HepG2 (cell line): ENCODE results near the gene TRIM4. TPM values are rescaled to one million over a fixed set of nuclear protein-coding genes. Genes with fewer than 3 reads are reported as not detected.

Experiments
- AHR ChIP-seq: IDR thresholded peaks from 2 replicates; pipeline ENCODE4 v1.6.1; 2018; ENCODE audit warnings: missing genetic modification reagents, missing compliant biosample characterization
- FOXA3 ChIP-seq: IDR thresholded peaks from 2 replicates; pipeline ENCODE4 v1.6.1; 2016; ENCODE audit warnings: missing genetic modification reagents, missing compliant biosample characterization
- GPN1 ChIP-seq: sonication (generic); formaldehyde crosslinking; IDR thresholded peaks from 2 replicates; pipeline ENCODE4 v1.5.1; 2020; ENCODE audit warnings: missing genetic modification reagents, borderline replicate concordance
- HNRNPL ChIP-seq: fragments of 200-400 bp; formaldehyde crosslinking; IDR thresholded peaks from 2 replicates; pipeline ENCODE4 v1.6.1; 2017; ENCODE audit warnings: mild to moderate bottlenecking, low read depth, low read length
- HNRNPLL ChIP-seq: fragments of 200-400 bp; formaldehyde crosslinking; IDR thresholded peaks from 2 replicates; pipeline ENCODE4 v1.6.1; 2017; ENCODE audit warnings: mild to moderate bottlenecking, low read depth, low read length; ENCODE audit not compliant: poor library complexity, severe bottlenecking
- MXD1 ChIP-seq: sonication (generic); formaldehyde crosslinking; IDR thresholded peaks from 2 replicates; pipeline ENCODE4 v1.4.0; 2020; ENCODE audit warnings: mild to moderate bottlenecking, missing genetic modification reagents
- MYC ChIP-seq: sonication (generic); formaldehyde crosslinking; IDR thresholded peaks from 2 replicates; pipeline ENCODE4 v1.9.0; 2021; ENCODE audit warnings: missing genetic modification reagents, borderline replicate concordance
- NFKB2 ChIP-seq: sonication (generic); formaldehyde crosslinking; IDR thresholded peaks from 2 replicates; pipeline ENCODE4 v1.4.0; 2020; ENCODE audit warnings: missing genetic modification reagents, borderline replicate concordance
- POLR2AphosphoS5 ChIP-seq: IDR thresholded peaks from 2 replicates; pipeline ENCODE4 v1.6.1; 2012; ENCODE audit warnings: low read depth, low read length
- RAD21 ChIP-seq: fragments of 450-650 bp; formaldehyde crosslinking; IDR thresholded peaks from 2 replicates; pipeline ENCODE4 v1.5.0; 2020; ENCODE audit warnings: mild to moderate bottlenecking
- RBFOX2 ChIP-seq: fragments of 200-400 bp; formaldehyde crosslinking; IDR thresholded peaks from 2 replicates; pipeline ENCODE4 v1.6.1; 2017; ENCODE audit warnings: low read depth, mild to moderate bottlenecking, low read length
- SALL2 ChIP-seq: sonication (generic); formaldehyde crosslinking; IDR thresholded peaks from 2 replicates; pipeline ENCODE4 v1.8.1; 2023; ENCODE audit warnings: mild to moderate bottlenecking, missing genetic modification reagents, inconsistent platforms
- SMC3 ChIP-seq: IDR thresholded peaks from 2 replicates; pipeline ENCODE4 v1.6.1; 2011; ENCODE audit warnings: low read length, improper control_type of control experiment
- TCF12 ChIP-seq, 2 experiments: fragments of 450-650 bp in 1 of 2; sonication (generic) in 1 of 2; formaldehyde crosslinking in 1 of 2; IDR thresholded peaks; 2 replicates each; pipeline versions ENCODE4 v1.6.1 to v1.8.0; 2017 to 2022; ENCODE audit warnings: antibody characterized with exemption in 1 of 2, mild to moderate bottlenecking in 1 of 2, missing genetic modification reagents in 1 of 2, moderate library complexity in 1 of 2
- THAP9 ChIP-seq: sonication (generic); formaldehyde crosslinking; IDR thresholded peaks from 2 replicates; pipeline ENCODE4; 2020; ENCODE audit warnings: missing genetic modification reagents, mild to moderate bottlenecking, borderline replicate concordance
- ZFP91 ChIP-seq: sonication (generic); formaldehyde crosslinking; IDR thresholded peaks from 2 replicates; pipeline ENCODE4 v1.9.0; 2022; ENCODE audit warnings: missing genetic modification reagents, mild to moderate bottlenecking, borderline replicate concordance
- ZNF292 ChIP-seq: sonication (generic); formaldehyde crosslinking; IDR thresholded peaks from 2 replicates; pipeline ENCODE4 v1.8.1; 2022; ENCODE audit warnings: mild to moderate bottlenecking, low read depth, missing genetic modification reagents, borderline replicate concordance
- ZNF331 ChIP-seq: sonication (generic); formaldehyde crosslinking; IDR thresholded peaks from 2 replicates; pipeline ENCODE4 v1.4.0; 2020; ENCODE audit warnings: missing genetic modification reagents
- ZNF572 ChIP-seq: sonication (generic); formaldehyde crosslinking; IDR thresholded peaks from 2 replicates; pipeline ENCODE4 v1.5.1; 2020; ENCODE audit warnings: mild to moderate bottlenecking, missing genetic modification reagents
- ZNF574 ChIP-seq: sonication (generic); formaldehyde crosslinking; IDR thresholded peaks from 2 replicates; pipeline ENCODE4 v1.4.0; 2020; ENCODE audit warnings: missing genetic modification reagents
- ZNF605 ChIP-seq: sonication (generic); formaldehyde crosslinking; IDR thresholded peaks from 2 replicates; pipeline ENCODE4 v1.8.0; 2022; ENCODE audit warnings: mild to moderate bottlenecking, missing genetic modification reagents
- polyA plus RNA-seq, 8 experiments: library from polyadenylated mRNA; depleted of rRNA in 3 of 8; stranded (reverse) in 7 of 8; unstranded in 1 of 8; fragments of >200 nt; fragmentation: Illumina TruSeq in 4 of 8; extraction: Trizol in 4 of 8; gene quantifications; 2 replicates each; pipeline versions ENCODE4 v1.2.1 to v1.2.3, GENCODE V29; 2011 to 2016; ENCODE audit warnings: low read depth in 4 of 8, missing spikeins in 1 of 8, mixed read lengths in 1 of 8; ENCODE audit not compliant: insufficient read depth in 1 of 8
- total RNA-seq, 5 experiments: library from RNA; depleted of rRNA; stranded (reverse); fragments of >200 nt; fragmentation: Illumina TruSeq; extraction: Trizol; gene quantifications; 2 replicates each; pipeline ENCODE4 v1.2.3, GENCODE V29; 2016; ENCODE audit warnings: low read depth in 1 of 5

Gene TRIM4
- total and polyA plus RNA-seq, 2 of the 13 experiments (the other 11 are each of a cell fraction or from before 2014, with no cell fraction given), result 17.6 to 21.7 TPM

GRCh38 chr7:99928994-99929729 lies 9.8 kb upstream of the TRIM4 start, which contains the start of gene GJC3 (continued):
- TF ChIP-seq ZNF605 (CRISPR knock-in tag) (0 out of 2 replicates have a peak, but pooled peaks have one; percentile 29), ZFP91 (CRISPR knock-in tag) (peak; percentile 70; the same call in 1 of the 2 replicates), ZNF572 (CRISPR knock-in tag) (0 out of 2 replicates have a peak, but pooled peaks have one; percentile 15), ZNF331 (CRISPR knock-in tag) (0 out of 2 replicates have a peak, but pooled peaks have one; percentile 8), POLR2AphosphoS5 (peak; percentile 43; the same call in 1 of the 2 replicates), HNRNPLL (peak; percentile 47), AHR (CRISPR knock-in tag) (no peak), RBFOX2 (peak; percentile 57), GPN1 (no peak), MXD1 (CRISPR knock-in tag) (no peak), NFKB2 (peak; percentile 53; the same call in 1 of the 2 replicates), TCF12 (IDR thresholded peaks at IDR 0.05) (no peak), TCF12 (CRISPR knock-in tag; IDR thresholded peaks at IDR 0.05) (no peak), THAP9 (peak; percentile 54; the same call in 1 of the 2 replicates), RAD21 (CRISPR knock-in tag) (peak; percentile 63; the same call in 1 of the 2 replicates), MYC (CRISPR knock-in tag) (peak; percentile 39; the same call in 1 of the 2 replicates), FOXA3 (0 out of 2 replicates have a peak, but pooled peaks have one; percentile 9), ZNF292 (peak; percentile 93; the same call in 1 of the 2 replicates), HNRNPL (no peak), SMC3 (peak; percentile 24; the same call in 1 of the 2 replicates), SALL2 (CRISPR knock-in tag) (0 out of 2 replicates have a peak, but pooled peaks have one; percentile 30), ZNF574 (peak; percentile 69)
